ENCODE data around the gene KCNT2. TPM values are rescaled to one million over a fixed set of nuclear protein-coding genes. Genes with fewer than 3 reads are reported as not detected.

Gene KCNT2
- total and polyA plus RNA-seq, 4 donors, result 1.7 to 11.2 (median 6.8) TPM

DNA sequence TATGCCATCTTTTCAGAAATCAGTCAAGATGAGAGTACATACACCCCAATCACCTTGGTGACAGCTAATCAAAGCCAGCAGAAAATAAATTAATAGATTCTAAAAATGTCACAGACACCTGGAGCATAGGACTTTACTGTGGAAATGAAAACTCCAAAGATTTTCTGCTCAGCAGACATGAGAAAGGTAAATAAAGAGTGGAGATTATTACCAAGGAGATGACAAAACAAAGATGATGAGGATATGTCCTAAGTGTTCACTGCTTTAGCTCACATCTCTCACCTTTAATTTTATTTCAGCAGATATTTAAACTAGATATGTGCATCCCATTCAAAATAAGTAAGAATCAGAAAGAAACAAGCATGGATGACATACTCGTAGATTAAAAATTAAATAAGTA, 14.8 kb upstream of the KCNT2 start:
- Histone ChIP-seq H3K36me3 (ENCODE audit: control insufficient read depth in 4 of 4, insufficient read depth in 3 of 4, low read depth in 1 of 4, low read length in 3 of 4) (no peaks in the 10 kb centered on the region), H3K27me3 (ENCODE audit: control insufficient read depth in 4 of 4, insufficient read depth in 4 of 4, low read length in 3 of 4) (no peaks in the 10 kb centered on the region), H3K27ac (ENCODE audit: low read depth in 1 of 2, low read length in 2 of 2) (no peak overlapping the region), H3K4me1 (ENCODE audit: control insufficient read depth in 4 of 4, insufficient read depth in 4 of 4, low read length in 3 of 4) (no peaks in the 10 kb centered on the region), H3K9ac (ENCODE audit: low read depth in 1 of 2, low read length in 2 of 2) (no peak overlapping the region), H3K4me3 (ENCODE audit: low read depth in 1 of 3, low read length in 3 of 3) (no peak overlapping the region), H3K9me3 (ENCODE audit: control insufficient read depth in 4 of 4, low read length in 3 of 4) (no peaks in the 10 kb centered on the region)
- WGBS, result 87% methylated on average over 1 of the region's 1 CpG
- TF ChIP-seq, protein P1, sequence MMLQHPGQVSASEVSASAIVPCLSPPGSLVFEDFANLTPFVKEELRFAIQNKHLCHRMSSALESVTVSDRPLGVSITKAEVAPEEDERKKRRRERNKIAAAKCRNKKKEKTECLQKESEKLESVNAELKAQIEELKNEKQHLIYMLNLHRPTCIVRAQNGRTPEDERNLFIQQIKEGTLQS (IDR thresholded peaks at IDR 0.05), result no peak
- TF ChIP-seq HNF4A (conservative IDR thresholded peaks at IDR 0.05) (no peak), EGR1 (IDR thresholded peaks at IDR 0.05; ENCODE audit: low read depth in 2 of 2) (no peak), GABPA (IDR thresholded peaks at IDR 0.05 in 1 of 2, conservative IDR thresholded peaks at IDR 0.05 in 1 of 2) (no peak), JUND (IDR thresholded peaks at IDR 0.05) (no peak), FOXA2 (IDR thresholded peaks at IDR 0.05) (no peak), NR2F2 (IDR thresholded peaks at IDR 0.05) (no peak), RAD21 (IDR thresholded peaks at IDR 0.05) (no peak), TAF1 (conservative IDR thresholded peaks at IDR 0.05) (no peak), FOXA1 (IDR thresholded peaks at IDR 0.05) (no peak), YY1 (IDR thresholded peaks at IDR 0.05) (no peak), SP1 (IDR thresholded peaks at IDR 0.05) (no peak), RXRA (IDR thresholded peaks at IDR 0.05) (no peak)
- TF ChIP-seq, protein P2, sequence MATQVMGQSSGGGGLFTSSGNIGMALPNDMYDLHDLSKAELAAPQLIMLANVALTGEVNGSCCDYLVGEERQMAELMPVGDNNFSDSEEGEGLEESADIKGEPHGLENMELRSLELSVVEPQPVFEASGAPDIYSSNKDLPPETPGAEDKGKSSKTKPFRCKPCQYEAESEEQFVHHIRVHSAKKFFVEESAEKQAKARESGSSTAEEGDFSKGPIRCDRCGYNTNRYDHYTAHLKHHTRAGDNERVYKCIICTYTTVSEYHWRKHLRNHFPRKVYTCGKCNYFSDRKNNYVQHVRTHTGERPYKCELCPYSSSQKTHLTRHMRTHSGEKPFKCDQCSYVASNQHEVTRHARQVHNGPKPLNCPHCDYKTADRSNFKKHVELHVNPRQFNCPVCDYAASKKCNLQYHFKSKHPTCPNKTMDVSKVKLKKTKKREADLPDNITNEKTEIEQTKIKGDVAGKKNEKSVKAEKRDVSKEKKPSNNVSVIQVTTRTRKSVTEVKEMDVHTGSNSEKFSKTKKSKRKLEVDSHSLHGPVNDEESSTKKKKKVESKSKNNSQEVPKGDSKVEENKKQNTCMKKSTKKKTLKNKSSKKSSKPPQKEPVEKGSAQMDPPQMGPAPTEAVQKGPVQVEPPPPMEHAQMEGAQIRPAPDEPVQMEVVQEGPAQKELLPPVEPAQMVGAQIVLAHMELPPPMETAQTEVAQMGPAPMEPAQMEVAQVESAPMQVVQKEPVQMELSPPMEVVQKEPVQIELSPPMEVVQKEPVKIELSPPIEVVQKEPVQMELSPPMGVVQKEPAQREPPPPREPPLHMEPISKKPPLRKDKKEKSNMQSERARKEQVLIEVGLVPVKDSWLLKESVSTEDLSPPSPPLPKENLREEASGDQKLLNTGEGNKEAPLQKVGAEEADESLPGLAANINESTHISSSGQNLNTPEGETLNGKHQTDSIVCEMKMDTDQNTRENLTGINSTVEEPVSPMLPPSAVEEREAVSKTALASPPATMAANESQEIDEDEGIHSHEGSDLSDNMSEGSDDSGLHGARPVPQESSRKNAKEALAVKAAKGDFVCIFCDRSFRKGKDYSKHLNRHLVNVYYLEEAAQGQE (IDR thresholded peaks at IDR 0.05), result no peak
- TF ChIP-seq, protein P3, sequence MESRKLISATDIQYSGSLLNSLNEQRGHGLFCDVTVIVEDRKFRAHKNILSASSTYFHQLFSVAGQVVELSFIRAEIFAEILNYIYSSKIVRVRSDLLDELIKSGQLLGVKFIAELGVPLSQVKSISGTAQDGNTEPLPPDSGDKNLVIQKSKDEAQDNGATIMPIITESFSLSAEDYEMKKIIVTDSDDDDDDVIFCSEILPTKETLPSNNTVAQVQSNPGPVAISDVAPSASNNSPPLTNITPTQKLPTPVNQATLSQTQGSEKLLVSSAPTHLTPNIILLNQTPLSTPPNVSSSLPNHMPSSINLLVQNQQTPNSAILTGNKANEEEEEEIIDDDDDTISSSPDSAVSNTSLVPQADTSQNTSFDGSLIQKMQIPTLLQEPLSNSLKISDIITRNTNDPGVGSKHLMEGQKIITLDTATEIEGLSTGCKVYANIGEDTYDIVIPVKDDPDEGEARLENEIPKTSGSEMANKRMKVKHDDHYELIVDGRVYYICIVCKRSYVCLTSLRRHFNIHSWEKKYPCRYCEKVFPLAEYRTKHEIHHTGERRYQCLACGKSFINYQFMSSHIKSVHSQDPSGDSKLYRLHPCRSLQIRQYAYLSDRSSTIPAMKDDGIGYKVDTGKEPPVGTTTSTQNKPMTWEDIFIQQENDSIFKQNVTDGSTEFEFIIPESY (IDR thresholded peaks at IDR 0.05), result no peak
- TF ChIP-seq, protein P4, sequence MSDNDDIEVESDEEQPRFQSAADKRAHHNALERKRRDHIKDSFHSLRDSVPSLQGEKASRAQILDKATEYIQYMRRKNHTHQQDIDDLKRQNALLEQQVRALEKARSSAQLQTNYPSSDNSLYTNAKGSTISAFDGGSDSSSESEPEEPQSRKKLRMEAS (IDR thresholded peaks at IDR 0.05), result no peak
- TF ChIP-seq, protein P5, sequence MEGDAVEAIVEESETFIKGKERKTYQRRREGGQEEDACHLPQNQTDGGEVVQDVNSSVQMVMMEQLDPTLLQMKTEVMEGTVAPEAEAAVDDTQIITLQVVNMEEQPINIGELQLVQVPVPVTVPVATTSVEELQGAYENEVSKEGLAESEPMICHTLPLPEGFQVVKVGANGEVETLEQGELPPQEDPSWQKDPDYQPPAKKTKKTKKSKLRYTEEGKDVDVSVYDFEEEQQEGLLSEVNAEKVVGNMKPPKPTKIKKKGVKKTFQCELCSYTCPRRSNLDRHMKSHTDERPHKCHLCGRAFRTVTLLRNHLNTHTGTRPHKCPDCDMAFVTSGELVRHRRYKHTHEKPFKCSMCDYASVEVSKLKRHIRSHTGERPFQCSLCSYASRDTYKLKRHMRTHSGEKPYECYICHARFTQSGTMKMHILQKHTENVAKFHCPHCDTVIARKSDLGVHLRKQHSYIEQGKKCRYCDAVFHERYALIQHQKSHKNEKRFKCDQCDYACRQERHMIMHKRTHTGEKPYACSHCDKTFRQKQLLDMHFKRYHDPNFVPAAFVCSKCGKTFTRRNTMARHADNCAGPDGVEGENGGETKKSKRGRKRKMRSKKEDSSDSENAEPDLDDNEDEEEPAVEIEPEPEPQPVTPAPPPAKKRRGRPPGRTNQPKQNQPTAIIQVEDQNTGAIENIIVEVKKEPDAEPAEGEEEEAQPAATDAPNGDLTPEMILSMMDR (IDR thresholded peaks at IDR 0.05; ENCODE audit: low read depth, low read length, missing input control), result no peak
- DNase-seq (ENCODE audit: low spot score), result no peak

DNA sequence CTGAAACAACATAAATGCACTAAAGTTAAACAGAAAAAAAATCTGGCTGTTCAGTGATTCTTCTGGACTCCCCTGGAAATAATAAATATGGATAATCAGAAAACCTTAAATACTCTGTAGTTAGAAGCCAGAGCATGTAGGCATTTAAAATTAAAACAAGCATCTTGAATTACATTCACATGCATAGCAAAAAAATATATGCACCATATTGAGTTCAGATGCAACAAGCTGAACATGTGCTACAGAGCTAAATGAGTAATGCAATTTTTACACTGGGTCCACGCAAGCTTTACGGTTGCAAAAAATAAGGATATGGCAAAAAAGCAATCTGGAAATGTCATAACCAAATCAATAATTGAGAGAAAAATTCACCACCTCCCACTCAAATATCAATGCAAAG, 11.5 kb upstream of the KCNT2 start:
- 95% methylated on average over 2 of the region's 2 CpGs for WGBS
- H3K4me3 ChIP-seq (ENCODE audit: low read depth in 1 of 3, low read length in 3 of 3), result no peak overlapping the region
- H3K9ac ChIP-seq (ENCODE audit: low read depth in 1 of 2, low read length in 2 of 2), result no peak overlapping the region
- H3K4me1 ChIP-seq (ENCODE audit: control insufficient read depth in 4 of 4, insufficient read depth in 4 of 4, low read length in 3 of 4), result no peaks in the 10 kb centered on the region
- no peaks in the 10 kb centered on the region for H3K36me3 ChIP-seq (ENCODE audit: control insufficient read depth in 4 of 4, insufficient read depth in 3 of 4, low read depth in 1 of 4, low read length in 3 of 4)
- DNase-seq (ENCODE audit: low spot score), result no peak
- H3K27me3 ChIP-seq (ENCODE audit: control insufficient read depth in 4 of 4, insufficient read depth in 4 of 4, low read length in 3 of 4), result no peaks in the 10 kb centered on the region
- H3K9me3 ChIP-seq (ENCODE audit: control insufficient read depth in 4 of 4, low read length in 3 of 4), result no peaks in the 10 kb centered on the region
- no peak overlapping the region for H3K27ac ChIP-seq (ENCODE audit: low read depth in 1 of 2, low read length in 2 of 2)
- TF ChIP-seq RXRA (IDR thresholded peaks at IDR 0.05), result no peak
- TF ChIP-seq, protein P5 (IDR thresholded peaks at IDR 0.05; ENCODE audit: low read depth, low read length, missing input control), result no peak
- TF ChIP-seq, protein P2 (IDR thresholded peaks at IDR 0.05), result no peak
- TF ChIP-seq TAF1 (conservative IDR thresholded peaks at IDR 0.05), result no peak
- TF ChIP-seq RAD21 (IDR thresholded peaks at IDR 0.05), result no peak
- TF ChIP-seq EGR1 (IDR thresholded peaks at IDR 0.05; ENCODE audit: low read depth in 2 of 2), result no peak
- no peak for TF ChIP-seq FOXA2 (IDR thresholded peaks at IDR 0.05)

All from liver (tissue), 9 donors.